ENCODE measurements around the gene IDH3G.

GRCh38 chrX:153803211-153804099 is 9.3 kb upstream of the IDH3G start:
- TF ChIP-seq NFRKB (IDR thresholded peaks at IDR 0.05), result no peak
- TF ChIP-seq TARDBP (IDR thresholded peaks at IDR 0.05), result no peak
- no peak for TF ChIP-seq FOXM1 (IDR thresholded peaks at IDR 0.05; ENCODE audit: borderline replicate concordance)
- no peak for TF ChIP-seq PKNOX1 (IDR thresholded peaks at IDR 0.05)
- no peak for TF ChIP-seq FOXK2 (IDR thresholded peaks at IDR 0.05)
- no peak for TF ChIP-seq SUZ12 (IDR thresholded peaks at IDR 0.05)
- no peak for TF ChIP-seq SP1 (IDR thresholded peaks at IDR 0.05)
- no peak for TF ChIP-seq FOXA1 (IDR thresholded peaks at IDR 0.05)
- no peak for TF ChIP-seq ARNT (IDR thresholded peaks at IDR 0.05)
- no peak for TF ChIP-seq LEF1 (IDR thresholded peaks at IDR 0.05; ENCODE audit: borderline replicate concordance)
- no peak for TF ChIP-seq L3MBTL2 (conservative IDR thresholded peaks at IDR 0.05)
- TF ChIP-seq ELF4 (IDR thresholded peaks at IDR 0.05), result no peak
